CD4-positive, alpha-beta T cell treated with Interleukin-1 beta for 1 hour (primary cell): ENCODE results near the gene SAMD4A.
A peak's percentile ranks its signal among the peaks of the same experiment; 100 is the strongest.
"Not testable (repeated sequence)": the region's sequence is repeated elsewhere in the genome, so short reads cannot be mapped to it uniquely, and the experiment has no call there.

ENCODE experiments used
- DNase-seq, 2 donors: peaks; one replicate each; pipeline ENCODE4 v3.0.0-alpha.2; 2020 to 2022

The SAMD4A gene

DNA sequence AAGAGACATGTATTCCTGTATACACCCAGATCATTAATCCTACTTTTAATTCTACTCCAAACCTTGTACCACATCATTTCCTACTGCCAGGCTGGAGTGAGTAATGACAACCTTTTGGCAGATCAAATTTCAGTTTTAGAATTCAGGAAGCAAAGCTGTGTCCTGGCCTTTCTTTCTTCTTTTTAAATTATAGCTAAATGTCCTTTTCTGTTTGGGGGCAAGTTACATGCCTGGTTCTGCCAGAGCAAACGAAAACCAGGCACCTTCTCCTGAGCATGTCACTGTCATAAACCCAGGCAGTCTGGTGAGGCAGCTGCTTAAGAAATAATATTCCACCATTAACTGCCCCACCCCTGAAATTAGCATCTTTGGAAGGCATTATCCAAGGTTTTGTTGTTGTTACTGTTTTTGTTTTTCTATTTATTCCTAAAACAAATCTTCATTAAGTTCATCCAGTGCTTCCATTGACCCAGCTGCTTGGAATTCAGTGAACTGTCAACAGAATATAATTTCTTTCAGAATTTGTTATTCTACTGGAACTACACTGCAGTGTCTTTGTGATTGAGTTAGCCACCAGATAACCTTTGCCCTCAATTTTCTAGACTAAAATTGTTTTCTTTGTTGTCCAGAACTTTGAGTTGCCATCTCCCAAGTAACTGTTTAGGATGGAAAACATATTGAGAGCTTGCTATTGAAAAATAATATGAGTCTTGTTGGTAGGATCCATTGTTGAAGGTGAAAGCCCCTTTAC lies 33.2 kb downstream of the SAMD4A start:
- DNase-seq, result no peak

DNA sequence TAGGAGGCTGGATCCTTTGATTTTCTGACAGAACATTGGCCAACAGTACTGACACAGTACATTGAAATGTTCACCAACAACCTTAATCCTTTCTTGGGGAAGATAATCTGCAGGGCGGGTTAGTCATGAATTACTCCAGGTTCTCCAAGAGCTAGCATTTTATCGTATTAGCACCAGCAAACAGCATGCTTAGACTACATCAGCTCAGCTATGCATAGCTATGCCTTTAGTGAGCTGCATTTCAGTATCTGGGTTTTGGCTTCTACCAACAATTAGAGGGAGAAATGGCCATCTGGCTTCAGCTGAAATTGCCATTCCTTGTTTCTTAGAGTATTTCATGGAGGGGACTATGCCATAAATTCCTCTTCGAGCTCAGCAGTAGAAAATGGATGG lies 33.8 kb downstream of the SAMD4A start:
- no peak for DNase-seq

- DNase-seq, result no peak
Observed at GRCh38 chr14:54603362-54603761, 36.4 kb downstream of the SAMD4A start.

DNA sequence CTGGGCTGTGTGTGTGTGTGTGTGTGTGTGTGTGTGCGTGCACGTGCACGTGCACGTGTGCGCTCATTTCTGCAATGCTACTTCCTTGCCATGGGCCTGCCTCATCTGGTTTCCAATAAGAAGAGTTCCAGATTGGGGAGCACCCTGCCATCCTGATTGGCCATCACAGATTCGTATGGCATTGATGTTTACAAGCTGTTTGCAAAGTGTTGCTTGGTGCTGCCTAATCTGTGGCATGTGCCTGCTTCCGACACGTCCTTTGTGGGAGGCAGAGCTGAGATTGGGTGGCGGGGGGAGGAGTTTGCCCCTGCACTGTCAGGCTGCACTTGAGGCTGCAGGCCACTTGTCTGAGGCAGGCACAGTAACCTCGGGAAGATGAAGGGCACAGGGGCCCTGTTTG lies 39.2 kb downstream of the SAMD4A start:
- DNase-seq, result no peak

DNA sequence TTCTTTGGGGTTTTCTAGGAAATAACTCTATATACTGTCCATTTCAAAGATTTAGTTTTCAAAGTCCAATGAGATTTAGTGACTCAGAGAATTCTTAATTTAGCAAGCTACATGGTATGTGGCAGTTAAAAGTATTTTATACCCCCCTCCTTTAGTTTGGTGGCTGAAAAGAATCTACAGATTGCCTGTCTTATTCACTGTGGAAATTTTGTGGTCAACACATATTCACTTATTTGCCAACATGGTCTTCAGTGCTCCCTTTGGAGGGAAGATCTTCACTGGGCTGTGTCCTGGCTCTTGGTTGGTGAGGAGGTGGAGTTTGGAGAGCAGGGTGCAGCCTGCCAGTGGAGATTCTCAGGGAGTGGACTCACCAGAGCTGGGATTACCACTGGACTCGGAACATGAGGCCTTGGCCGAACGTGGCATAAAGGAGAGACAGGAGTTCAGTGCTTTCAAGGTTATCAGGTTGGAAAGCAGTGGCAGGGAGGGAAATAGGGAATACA lies 39.8 kb downstream of the SAMD4A start:
- no peak for DNase-seq

DNA sequence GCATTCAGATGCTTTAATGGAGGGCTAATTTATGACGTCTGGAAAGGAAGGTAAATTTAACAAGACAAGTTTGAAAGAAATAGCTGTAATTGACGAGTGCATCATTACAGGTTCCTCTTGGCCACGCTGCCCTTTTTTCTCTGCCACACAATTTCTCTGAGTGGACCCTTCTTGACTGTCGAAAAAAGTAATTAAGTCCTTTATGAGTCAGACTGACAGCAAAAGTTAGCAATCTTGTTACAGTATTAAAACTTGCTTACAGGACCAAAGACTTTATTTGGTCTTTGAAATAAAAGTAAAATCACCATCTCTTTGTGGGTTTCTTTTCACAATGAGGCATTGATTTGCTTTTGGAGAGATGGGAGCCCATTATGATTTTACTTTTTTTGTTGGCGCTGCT lies 42.6 kb downstream of the SAMD4A start:
- DNase-seq, result no peak

- no peak for DNase-seq
Observed at GRCh38 chr14:54610051-54610977, 43.4 kb downstream of the SAMD4A start.

DNA sequence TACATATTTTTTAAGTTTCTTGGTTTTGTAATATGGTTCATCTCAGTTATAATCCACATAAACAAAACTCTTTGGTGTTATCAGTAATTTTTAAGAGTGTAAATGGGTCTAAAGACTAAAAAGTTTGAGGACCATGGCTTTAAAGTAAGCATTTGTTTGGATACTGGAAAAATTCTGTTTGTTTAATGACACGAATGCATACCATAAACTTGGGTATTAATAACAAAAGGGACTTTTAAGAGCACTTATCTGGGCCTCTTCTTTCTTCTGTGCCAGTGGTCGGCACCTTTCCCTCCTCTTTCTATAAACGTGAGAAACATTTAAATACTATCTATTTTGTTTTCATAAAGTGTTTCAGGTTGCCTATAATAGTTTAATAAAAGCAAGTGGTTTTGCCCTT lies 47.4 kb downstream of the SAMD4A start:
- no peak for DNase-seq

DNA sequence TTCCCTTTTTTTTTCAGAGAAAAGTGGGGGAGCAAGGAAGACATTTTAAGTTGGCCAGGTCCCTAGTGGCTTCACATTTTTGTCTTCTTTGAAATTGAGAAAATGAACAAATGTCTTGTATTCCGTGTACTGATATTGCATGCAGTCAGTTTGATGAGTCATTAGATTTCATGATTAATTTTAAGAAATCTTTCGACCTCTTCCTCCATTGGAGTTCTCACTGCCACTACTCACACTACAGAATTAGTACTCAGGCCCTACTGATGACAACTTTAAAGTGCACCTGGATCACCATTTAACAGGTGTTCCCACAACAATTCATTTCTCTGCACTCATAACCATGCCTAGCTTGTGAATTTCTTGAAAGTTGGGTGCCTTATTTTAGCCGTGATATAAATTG lies 50.5 kb downstream of the SAMD4A start:
- DNase-seq, result no peak

DNA sequence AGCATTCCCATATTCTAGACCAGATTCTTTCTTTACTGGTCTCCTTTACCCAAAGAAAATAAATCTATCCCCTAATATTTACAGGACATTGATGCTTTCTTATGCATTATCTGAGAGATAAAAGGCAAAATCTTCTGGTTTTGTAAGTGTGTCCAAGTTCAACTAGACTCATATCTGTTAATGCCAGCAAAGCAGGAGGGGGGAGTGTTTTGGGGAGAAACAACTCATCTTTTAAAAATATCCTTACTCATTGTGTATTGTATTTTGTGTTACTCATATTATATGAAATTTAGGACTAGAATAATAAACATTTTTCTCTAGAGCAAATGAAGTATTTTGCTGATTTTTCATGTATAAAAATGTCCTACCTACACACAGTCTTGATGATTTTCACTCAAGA lies 54.8 kb downstream of the SAMD4A start:
- DNase-seq, result no peak

DNA sequence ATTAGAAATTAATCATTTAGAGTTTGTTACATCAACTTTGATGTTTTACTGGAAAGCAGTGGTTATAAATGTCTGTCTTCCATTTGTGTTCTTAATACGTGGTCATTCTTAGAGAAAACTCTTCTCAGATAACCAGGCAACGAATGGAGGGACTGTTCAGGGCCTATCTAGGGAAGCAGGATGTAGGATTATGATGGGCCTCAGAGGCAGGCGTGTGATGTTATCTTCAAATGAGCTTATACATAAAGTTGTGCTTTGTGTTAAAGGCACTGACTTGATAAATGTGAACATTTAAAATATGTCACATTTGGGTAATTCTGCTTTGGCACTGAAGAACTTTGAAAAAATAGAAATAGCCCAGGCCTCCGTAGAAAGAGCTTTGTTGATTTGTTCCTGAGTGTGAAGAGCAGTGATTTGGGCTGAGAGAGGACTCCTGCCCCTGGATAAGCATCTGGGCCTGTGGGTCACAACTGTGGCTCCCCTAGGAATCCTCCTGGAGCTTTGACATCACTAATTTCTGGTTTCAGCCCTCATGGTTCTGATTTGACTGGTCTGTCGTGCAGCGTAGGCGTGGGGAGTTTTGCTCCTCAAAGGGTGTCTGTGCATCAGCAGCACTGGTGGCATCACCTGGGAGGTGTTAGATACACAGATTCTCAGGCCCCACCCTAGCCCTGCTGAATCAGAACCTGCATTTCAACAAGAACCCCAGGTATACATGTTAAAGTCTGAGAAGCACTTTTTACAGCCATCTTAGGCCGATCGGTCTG lies 55.4 kb downstream of the SAMD4A start:
- DNase-seq, result no peak

DNA sequence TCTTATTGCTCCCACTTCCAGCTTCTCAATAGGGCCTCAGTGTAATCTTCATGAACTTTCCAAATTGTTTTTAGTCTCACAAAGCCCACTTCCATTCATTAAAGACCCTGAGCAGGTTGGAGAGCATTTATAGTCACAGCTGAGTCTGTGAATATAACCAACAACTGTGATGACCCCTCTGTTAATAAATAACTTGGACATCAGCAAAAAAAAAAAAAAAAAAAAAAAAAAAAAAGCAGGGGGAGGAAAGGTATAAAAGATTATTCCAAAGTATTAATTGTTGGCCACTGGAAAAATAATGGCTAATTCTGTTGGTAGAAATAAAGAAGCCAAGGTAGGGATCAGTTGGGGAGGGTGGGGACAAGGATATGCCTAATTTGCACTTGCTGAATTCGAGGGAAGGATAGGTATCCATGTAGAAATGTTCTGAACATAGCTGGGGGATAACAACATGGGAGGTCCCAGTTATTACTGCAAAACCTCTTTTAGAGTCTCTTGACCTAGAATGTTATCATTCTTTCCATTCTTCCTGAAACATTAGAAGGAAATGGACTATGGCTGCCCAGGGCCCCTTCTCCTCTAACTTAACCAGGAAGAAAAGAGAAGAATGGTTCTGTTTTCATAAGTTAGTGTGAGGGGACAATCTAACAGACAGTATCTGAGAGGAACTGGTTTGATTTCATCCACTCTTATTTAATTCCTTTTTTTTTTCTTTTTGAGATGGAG lies 56.5 kb downstream of the SAMD4A start:
- no peak for DNase-seq

DNA sequence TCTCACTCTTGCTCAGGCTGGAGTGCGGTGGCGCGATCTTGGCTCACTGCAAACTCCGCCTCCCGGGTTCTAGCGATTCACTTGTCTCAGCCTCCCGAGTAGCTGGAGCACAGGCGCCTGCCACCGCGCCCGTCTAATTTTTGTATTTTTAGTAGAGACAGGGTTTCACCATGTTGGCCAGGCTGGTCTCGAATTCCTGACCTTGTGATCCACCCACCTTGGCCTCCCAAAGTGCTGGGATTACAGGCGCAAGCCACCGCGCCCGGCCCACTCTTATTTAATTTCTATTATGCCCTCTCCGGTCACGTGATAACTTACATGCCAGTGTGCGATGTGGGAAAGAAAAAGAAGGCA lies 57.1 kb downstream of the SAMD4A start:
- not testable (repeated sequence) for DNase-seq

DNA sequence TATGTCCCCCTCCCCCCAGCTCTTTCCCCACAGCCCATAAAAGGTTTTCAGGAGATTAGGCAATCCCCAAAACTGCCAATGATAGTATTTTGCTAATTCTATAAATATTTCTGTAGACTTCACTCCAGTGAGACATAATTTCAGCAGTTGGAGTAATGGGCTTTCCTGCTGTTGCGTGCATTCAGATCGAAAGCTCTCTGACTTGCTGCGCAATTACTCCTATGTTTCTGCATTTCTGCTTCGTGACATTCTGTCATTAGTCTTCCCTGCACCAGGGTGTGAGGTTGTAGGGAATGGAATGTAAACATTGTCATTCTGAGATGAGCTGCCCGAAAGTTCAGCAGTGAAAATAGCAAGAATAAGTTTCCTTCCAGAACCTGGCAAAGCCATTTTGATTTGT lies 58.2 kb downstream of the SAMD4A start:
- no peak for DNase-seq

DNA sequence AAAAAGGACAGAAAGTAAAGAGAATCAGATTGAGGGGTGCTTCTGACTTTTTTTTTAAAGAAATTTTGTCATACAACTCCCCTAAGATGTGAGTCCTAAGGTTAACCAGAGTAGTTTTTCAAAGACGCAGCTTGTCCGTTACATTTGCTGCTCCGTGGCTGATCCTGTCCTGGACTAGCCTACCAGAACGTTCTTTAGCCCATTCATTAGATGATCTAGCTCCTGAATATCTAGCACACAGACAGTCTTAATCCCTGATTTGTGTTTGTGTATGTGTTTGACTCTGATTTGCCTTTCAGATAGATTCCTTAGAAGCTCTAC lies 60.3 kb downstream of the SAMD4A start:
- DNase-seq, result no peak

GRCh38 chr14:54627540-54628363 lies 60.8 kb downstream of the SAMD4A start:
- peak; percentile 36 to 67 for DNase-seq

DNA sequence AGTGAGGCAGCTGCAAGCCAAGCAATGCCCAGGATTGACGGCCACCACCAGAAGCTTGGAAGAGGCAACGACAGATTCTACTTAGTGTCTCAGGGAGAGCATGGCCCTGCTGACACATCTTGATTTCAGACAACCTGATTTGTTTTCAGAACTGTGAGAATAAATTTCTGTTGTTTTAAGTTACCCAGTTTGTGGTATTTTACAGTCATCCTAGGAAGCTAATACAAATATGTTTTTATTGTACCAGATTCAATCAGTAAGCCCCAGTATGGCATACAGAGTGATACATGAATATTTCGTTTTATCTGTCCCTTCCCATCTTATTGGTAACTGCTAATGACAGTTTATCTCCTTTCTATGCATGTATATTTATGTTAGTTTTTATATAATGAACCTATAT lies 62.3 kb downstream of the SAMD4A start:
- DNase-seq, result no peak

GRCh38 chr14:54629635-54630360 lies 62.9 kb downstream of the SAMD4A start:
- peak in 1 of 2 donors; percentile 14 for DNase-seq

DNA sequence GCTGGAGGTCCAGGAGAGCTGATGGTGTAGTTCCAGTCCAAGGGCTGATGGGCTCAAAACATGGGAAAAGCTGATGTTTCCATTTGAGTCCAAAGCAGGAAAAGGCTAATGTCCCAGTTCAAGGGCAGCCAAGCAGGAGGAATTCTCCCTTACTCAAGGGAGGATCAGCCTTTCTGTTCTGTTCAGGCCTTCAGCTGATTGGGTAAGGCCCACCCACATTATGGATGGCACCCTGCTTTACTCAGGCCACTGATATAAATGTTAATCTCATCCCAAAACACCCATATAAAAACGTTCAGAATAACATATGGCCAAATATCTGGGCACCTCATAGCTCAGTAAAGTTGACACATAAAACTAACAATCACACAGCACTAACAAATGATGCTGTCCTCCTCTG lies 64.1 kb downstream of the SAMD4A start:
- no peak for DNase-seq

- no peak for DNase-seq
Observed at GRCh38 chr14:54632452-54632851, 65.5 kb downstream of the SAMD4A start.

DNA sequence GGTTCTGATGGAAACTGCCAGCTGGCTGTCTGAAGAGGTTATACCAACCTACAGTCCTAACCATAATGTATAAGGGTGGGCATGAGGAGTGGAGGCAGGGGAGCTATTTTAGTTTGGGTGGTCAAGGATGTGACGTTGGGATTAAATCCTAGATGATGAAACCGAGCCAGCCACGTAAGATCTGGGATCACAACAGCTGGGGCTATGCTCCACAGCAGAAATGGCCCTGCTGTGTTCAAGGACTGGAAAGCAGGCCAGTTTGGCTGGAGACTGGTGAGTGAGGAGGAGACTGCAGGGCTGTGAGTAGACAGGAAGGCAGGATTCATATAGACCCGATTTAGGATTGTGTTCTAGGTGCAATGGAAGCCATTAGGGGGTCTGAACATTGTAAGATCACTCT lies 66.1 kb downstream of the SAMD4A start:
- no peak for DNase-seq
